Measurements from ENCODE around the gene ARHGAP15.
A peak's percentile ranks its signal among the peaks of the same experiment; 100 is the strongest.

DNA sequence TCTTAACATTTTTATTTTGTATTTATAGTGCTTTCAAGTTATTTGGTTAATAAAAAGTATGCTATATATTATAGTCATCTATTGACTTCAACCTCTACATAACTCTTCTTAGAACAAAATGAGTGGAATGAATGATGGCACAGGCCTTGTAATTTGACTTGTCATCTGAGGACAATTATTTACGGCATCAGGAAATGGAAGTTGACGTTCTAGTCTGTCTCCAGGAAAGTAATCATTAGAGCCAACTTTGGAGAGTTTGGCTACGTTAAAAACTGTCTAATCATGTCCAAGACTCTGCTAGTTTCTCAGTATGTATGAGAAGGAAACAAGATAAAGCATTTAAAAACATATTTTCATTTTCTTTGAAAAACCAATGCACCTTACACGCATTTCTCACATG lies 353.6 kb downstream of the ARHGAP15 start:
- TF ChIP-seq TARDBP (IDR thresholded peaks at IDR 0.05): no peak
- TF ChIP-seq SUZ12 (IDR thresholded peaks at IDR 0.05): no peak
- peak; percentile 55 for TF ChIP-seq PKNOX1 (IDR thresholded peaks at IDR 0.05)
- TF ChIP-seq LEF1 (IDR thresholded peaks at IDR 0.05; ENCODE audit: borderline replicate concordance): no peak

Measured in HEK293T (cell line).